SK-N-SH (cell line): ENCODE data around the gene ZBTB5.

Source experiments
- EP300 ChIP-seq, 2 experiments: IDR thresholded peaks; 2 replicates each; pipeline versions ENCODE4 v1.4.0 to v1.6.1; 2012; ENCODE audit warnings: borderline replicate concordance in 1 of 2, low read depth in 1 of 2, low read length in 1 of 2
- EZH2phosphoT487 ChIP-seq: fragments of 200-600 bp; sonication (generic); IDR thresholded peaks from 2 replicates; pipeline ENCODE4 v1.6.1; 2017; ENCODE audit warnings: low read depth, mixed run types, mild to moderate bottlenecking, antibody characterized with exemption, moderate library complexity, borderline replicate concordance
- GABPA ChIP-seq: IDR thresholded peaks from 2 replicates; pipeline ENCODE4 v1.4.0; 2012; ENCODE audit warnings: low read depth, mild to moderate bottlenecking
- PBX3 ChIP-seq: IDR thresholded peaks from 2 replicates; pipeline ENCODE4; 2012
- RAD21 ChIP-seq: IDR thresholded peaks from 2 replicates; pipeline ENCODE4 v1.6.1; 2012; ENCODE audit warnings: mild to moderate bottlenecking, low read length
- RXRA ChIP-seq: IDR thresholded peaks from 2 replicates; pipeline ENCODE4 v1.4.0; 2012; ENCODE audit warnings: low read depth, mild to moderate bottlenecking, borderline replicate concordance
- SIN3A ChIP-seq: IDR thresholded peaks from 2 replicates; pipeline ENCODE4 v1.6.1; 2012; ENCODE audit warnings: low read depth, mild to moderate bottlenecking, low read length, moderate library complexity, borderline replicate concordance
- YY1 ChIP-seq: IDR thresholded peaks from 2 replicates; pipeline ENCODE4 v1.4.0; 2012; ENCODE audit warnings: low read depth, mild to moderate bottlenecking
- TF ChIP-seq, protein P1 (sequence below): fragments of 200-600 bp; sonication (generic); IDR thresholded peaks from 2 replicates; pipeline ENCODE4 v1.6.1; 2017; ENCODE audit warnings: antibody characterized with exemption, mild to moderate bottlenecking, moderate library complexity
- TF ChIP-seq, protein P2 (sequence below): IDR thresholded peaks from 2 replicates; pipeline ENCODE4 v1.4.0; 2012; ENCODE audit warnings: low read depth, borderline replicate concordance

GRCh38 chr9:37501957-37502596, 36.8 kb upstream of the ZBTB5 start:
- TF ChIP-seq EP300 (IDR thresholded peaks at IDR 0.05; ENCODE audit: borderline replicate concordance in 1 of 2, low read depth in 1 of 2, low read length in 1 of 2) (no peak), PBX3 (no peak), RXRA (no peak), YY1 (no peak), EZH2phosphoT487 (no peak), SIN3A (no peak), RAD21 (no peak), GABPA (no peak)
- TF ChIP-seq, protein P1, sequence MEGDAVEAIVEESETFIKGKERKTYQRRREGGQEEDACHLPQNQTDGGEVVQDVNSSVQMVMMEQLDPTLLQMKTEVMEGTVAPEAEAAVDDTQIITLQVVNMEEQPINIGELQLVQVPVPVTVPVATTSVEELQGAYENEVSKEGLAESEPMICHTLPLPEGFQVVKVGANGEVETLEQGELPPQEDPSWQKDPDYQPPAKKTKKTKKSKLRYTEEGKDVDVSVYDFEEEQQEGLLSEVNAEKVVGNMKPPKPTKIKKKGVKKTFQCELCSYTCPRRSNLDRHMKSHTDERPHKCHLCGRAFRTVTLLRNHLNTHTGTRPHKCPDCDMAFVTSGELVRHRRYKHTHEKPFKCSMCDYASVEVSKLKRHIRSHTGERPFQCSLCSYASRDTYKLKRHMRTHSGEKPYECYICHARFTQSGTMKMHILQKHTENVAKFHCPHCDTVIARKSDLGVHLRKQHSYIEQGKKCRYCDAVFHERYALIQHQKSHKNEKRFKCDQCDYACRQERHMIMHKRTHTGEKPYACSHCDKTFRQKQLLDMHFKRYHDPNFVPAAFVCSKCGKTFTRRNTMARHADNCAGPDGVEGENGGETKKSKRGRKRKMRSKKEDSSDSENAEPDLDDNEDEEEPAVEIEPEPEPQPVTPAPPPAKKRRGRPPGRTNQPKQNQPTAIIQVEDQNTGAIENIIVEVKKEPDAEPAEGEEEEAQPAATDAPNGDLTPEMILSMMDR, result no peak
- TF ChIP-seq, protein P2, sequence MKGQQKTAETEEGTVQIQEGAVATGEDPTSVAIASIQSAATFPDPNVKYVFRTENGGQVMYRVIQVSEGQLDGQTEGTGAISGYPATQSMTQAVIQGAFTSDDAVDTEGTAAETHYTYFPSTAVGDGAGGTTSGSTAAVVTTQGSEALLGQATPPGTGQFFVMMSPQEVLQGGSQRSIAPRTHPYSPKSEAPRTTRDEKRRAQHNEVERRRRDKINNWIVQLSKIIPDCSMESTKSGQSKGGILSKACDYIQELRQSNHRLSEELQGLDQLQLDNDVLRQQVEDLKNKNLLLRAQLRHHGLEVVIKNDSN, result no peak
